CMK (cell line): ENCODE measurements around the gene ZNF133.
A peak's percentile ranks its signal among the peaks of the same experiment; 100 is the strongest.
"Not testable (repeated sequence)": the region's sequence is repeated elsewhere in the genome, so short reads cannot be mapped to it uniquely, and the experiment has no call there.

Experiments used
- DNase-seq: peaks from one replicate; pipeline ENCODE4 v3.0.0-alpha.2; 2010; ENCODE audit warnings: low read depth

ZNF133 gene

GRCh38 chr20:18287915-18288748 is at the start of gene ZNF133:
Gene ZNF133, plus strand, starts transcription at chr20:18288527. Its CDS starts 17,160 bp downstream, at chr20:18305687.
- DNase-seq: peak; percentile 74

- no peak for DNase-seq
Observed at GRCh38 chr20:18240997-18241396, 47.3 kb upstream of the ZNF133 start.

GRCh38 chr20:18243802-18244201 is 44.5 kb upstream of the ZNF133 start:
- no peak for DNase-seq

- not testable (repeated sequence) for DNase-seq
Observed at GRCh38 chr20:18248545-18248944, 39.8 kb upstream of the ZNF133 start.

- no peak for DNase-seq
Observed at GRCh38 chr20:18250217-18250616, 38.1 kb upstream of the ZNF133 start.

GRCh38 chr20:18252597-18253451 is 35.5 kb upstream of the ZNF133 start:
- no peak for DNase-seq

- DNase-seq: no peak
Observed at GRCh38 chr20:18254615-18255014, 33.7 kb upstream of the ZNF133 start.

- DNase-seq: no peak
Observed at GRCh38 chr20:18255526-18255925, 32.8 kb upstream of the ZNF133 start.

- no peak for DNase-seq
Observed at GRCh38 chr20:18256440-18257090, 31.8 kb upstream of the ZNF133 start.

GRCh38 chr20:18258126-18258860 is 30.0 kb upstream of the ZNF133 start:
- DNase-seq: no peak

GRCh38 chr20:18259730-18260129 is 28.6 kb upstream of the ZNF133 start:
- no peak for DNase-seq

- DNase-seq: no peak
Observed at GRCh38 chr20:18263723-18264122, 24.6 kb upstream of the ZNF133 start.

- no peak for DNase-seq
Observed at GRCh38 chr20:18265441-18265840, 22.9 kb upstream of the ZNF133 start.

GRCh38 chr20:18266282-18266681 is 22.0 kb upstream of the ZNF133 start:
- no peak for DNase-seq

GRCh38 chr20:18267815-18268214 is 20.5 kb upstream of the ZNF133 start:
- DNase-seq: no peak

- DNase-seq: no peak
Observed at GRCh38 chr20:18271160-18271559, 17.2 kb upstream of the ZNF133 start.

- no peak for DNase-seq
Observed at GRCh38 chr20:18272451-18272850, 15.9 kb upstream of the ZNF133 start.

- DNase-seq: no peak
Observed at GRCh38 chr20:18273738-18274137, 14.6 kb upstream of the ZNF133 start.

GRCh38 chr20:18275960-18276359 is 12.4 kb upstream of the ZNF133 start:
- DNase-seq: not testable (repeated sequence)

- no peak for DNase-seq
Observed at GRCh38 chr20:18276821-18277220, 11.5 kb upstream of the ZNF133 start.

- no peak for DNase-seq
Observed at GRCh38 chr20:18279242-18279641, 9.1 kb upstream of the ZNF133 start.
